Measurements from ENCODE around the gene MMS19.
"Not testable (repeated sequence)": the region's sequence is repeated elsewhere in the genome, so short reads cannot be mapped to it uniquely, and the experiment has no call there.

Gene MMS19

DNA sequence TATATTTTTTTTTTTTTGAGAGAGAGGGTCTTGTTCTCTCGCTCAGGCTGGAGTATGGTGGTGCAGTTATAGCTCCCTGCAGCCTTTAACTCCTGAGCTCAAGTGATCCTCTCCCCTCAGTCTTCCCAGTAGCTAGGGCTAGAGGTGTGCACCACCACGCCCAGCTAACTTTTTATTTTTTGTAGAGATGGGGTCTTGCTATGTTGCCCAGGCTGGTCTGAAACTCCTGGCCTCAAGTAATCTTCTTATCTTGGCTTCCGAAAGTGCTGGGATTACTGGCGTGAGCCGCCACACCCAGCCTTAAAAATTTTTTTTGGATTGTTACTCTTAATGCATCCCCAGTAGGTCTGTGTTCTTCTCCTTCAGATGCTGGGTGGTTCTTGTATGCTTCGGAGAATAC is 4.7 kb upstream of the MMS19 start:
- DNase-seq = no peak

- no peak for DNase-seq
Observed at GRCh38 chr10:97500297-97500575, 2.0 kb upstream of the MMS19 start.

GRCh38 chr10:97499561-97500296 is 1.5 kb upstream of the MMS19 start:
- peak; percentile 71 for DNase-seq

DNA sequence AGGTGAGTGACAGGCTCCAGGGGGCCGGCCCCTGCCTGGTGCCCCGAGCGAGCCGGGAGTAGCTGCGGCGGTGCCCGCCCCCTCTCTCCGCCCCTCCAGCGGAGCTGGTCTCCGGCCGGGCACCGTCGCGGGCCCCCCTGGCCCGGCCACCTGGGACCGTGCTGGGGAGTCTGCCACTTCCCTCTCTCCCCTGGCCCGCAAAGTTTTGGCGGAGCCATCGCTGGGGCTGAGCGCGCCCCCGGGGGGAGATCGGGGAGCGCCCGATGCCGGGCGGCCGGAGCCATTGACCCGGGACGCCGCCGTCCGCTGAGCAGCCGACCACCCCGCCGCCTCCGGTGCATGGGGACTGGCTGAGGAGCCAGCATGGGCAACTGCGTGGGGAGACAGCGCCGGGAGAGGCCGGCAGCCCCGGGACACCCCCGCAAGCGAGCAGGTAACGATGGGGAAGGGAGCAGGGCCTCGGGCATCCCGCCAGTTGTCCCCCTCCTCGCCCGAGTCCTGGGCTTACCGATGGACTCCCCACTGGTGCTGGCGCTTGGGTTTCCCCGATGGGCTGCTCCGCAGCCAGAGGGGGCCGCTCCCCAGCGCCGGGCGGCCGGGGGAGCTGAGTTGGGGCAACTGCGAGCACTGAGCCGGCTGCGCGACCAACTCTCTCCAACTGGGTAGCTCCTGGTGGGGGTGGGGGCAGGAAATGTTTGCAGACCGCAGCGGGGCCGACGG is 779 bp upstream of the MMS19 start, which contains the start of gene UBTD1:
Gene UBTD1 (plus strand): TSS at position 84 of the 720 bp plus-strand sequence. CDS start 280 bp downstream, at position 364.
- peak; percentile 77 for DNase-seq

GRCh38 chr10:97497572-97498075 is 598 bp downstream of the MMS19 start:
- DNase-seq = peak; percentile 79

DNA sequence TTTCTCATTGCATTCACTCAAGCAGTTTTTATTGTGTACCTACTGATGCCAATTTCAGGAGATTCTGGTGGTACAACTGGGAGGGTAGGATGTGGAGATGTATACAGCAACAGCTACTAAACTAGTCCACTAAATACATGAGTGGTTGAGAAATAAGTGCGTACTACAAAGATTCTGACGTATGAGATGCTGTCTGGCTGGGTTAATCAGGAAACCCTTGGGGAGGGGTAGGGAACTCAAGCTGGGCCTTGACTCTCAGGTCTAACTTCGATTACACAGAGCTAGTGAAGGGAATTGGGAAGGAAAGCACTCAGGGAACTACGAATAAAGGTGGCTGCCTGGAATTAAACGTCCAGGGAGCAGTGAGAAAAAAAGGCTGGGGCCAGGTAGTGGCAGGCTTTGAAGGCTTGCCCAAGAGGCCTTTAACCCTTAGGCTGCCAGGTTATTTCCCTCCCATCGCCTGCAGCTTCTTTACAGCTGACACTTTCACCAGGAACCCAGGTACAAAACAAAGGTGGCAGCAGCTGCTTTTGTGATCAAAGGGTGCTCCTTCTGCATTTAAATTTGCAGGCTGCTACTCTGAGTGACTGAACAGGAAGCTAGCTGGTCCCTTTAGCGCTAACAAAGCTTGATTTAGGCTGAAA is 3.2 kb downstream of the MMS19 start:
- no peak for DNase-seq

DNA sequence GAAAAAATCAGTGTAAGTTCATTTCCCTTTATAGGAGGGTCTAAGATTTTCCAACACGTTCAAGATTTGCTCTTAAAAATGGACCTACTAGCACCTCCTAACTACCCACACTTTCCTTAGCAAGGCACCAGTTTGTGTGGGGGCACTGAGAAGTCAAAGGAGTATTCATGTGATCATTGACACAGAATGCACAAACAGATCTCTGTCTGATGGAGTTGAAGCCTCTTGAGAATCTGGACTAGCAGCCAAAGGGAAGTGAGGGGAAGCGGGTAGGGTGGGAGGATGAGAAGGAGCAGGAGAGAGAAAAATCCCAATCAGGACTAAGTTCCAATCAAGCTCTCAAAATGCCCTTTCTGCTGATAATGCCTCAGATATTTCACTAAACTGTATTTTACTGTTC is 4.1 kb downstream of the MMS19 start:
- no peak for DNase-seq

DNA sequence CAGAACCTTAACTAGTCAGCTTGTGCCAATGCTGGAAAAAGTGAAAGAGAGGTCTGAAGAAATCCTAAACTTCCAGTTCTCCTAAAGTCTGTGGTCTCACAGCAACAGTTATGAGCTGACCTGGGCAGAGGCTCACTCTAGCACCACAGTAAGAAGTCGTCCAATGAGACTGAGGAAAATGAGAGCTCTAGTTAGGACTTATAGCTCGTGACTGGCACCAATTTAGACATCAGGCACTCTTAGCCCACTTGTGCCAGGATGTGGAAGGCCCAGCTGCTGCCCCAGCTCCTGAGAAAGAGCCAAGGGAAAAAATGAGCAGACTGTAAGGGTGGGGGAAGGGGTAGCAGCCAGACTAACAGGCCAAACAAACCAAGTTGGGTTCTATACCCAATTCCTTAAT is 7.6 kb downstream of the MMS19 start:
- peak; percentile 46 for DNase-seq

DNA sequence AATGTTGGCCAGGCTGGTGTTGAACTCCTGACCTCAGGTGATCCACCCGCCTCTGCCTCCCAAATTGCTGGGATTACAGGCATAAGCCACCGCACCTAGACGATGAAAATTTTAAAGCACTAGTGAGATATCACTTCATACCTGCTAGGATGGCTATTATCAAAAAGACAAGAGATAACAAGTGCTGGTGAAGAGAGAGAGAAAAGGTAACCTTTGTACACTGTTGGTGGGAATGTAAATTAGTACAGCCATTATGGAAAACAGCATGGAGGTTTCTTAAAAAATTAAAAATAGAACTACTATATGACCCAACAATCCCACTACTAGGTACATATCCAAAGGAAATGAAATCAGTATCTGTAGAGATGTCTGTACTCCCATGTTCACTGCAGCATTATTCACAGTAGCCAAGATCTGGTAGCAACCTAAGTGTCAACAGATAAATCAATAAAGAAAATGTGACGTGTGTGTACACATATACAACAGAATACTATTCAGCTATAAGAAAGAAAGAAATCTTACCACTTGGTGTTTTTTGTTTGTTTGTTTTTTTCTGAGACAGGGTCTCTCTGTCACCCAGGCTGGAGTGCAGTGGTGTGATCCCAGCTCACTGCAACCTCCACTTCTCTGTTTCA is 12.5 kb downstream of the MMS19 start:
- no peak for DNase-seq

DNA sequence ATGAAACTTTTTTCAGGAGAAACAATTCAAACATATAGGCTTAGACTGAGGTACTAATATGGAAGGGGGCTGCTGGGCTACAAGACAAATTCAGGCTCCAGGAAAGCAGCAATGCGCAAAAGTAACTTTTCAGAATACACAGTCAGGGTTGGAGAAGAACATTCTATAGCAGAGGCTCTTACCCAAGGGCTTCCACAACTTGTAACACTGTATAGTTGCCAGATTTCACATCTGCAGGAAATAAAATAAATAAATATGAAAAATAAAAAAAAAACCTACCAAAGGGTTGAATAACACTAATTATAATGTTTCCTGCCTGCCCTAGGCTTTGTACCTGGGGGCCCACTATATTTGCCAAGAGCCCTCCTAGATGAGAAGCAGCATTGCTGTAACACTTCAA is 14.3 kb downstream of the MMS19 start:
- no peak for DNase-seq

DNA sequence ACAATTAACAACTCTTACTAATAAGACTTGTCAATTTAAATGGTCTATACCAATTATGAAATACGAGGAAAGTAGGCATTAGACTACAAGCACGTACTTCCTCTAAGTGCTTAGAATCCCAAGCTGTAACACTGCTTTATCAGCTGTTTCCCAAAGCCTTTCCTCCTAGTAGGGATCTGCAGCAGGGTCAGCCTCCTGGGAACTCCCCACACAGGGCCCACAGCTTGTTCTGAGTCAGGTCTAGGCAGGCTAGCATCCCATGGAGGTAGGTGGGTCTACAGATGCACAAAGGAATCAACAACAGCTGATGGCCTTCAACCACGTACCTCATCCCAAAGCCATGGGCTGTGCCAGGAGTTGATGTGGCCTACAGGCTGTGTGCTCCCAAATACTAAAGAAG is 14.7 kb downstream of the MMS19 start:
- no peak for DNase-seq

DNA sequence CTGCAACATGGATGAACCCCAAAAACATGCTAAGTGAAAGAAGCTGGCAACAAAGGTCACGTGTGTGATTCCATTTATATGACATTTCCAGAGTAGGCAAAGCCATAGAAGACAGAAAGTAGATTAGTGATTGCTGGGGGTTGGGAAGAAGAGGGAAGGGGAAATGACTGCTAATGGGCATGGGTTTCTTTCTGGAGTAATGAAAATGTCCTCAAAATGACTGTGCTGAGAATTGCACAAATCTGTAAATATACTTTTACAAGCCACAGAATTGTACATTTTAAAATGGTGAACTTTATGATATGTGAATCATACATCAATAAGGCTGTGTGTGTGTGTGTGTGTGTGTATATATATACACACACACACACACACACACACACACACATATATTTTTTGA is 15.8 kb downstream of the MMS19 start:
- DNase-seq = no peak

DNA sequence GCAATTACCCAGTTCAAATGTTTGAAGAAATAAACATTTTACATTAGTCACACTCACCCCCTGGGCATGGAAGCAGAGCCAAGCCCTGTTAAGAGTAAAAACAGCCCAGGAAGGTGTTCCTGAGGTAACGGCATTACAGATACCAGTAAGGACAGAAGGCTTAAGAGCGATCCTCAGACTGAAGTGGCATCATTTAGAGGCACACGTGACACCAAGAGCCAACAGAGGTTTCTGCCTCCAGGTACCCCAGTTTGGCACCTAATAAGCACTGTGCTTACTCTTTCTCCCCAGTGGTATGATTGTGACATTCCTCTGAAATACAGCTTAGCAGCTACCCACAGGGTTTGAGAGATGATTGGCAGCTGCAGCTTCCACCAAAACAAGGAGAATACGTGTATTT is 17.2 kb downstream of the MMS19 start:
- DNase-seq = no peak

- no peak for DNase-seq
Observed at GRCh38 chr10:97479939-97480338, 18.3 kb downstream of the MMS19 start.

GRCh38 chr10:97479410-97479809 is 18.8 kb downstream of the MMS19 start:
- not testable (repeated sequence) for DNase-seq

- no peak for DNase-seq
Observed at GRCh38 chr10:97475936-97476594, 22.2 kb downstream of the MMS19 start.

DNA sequence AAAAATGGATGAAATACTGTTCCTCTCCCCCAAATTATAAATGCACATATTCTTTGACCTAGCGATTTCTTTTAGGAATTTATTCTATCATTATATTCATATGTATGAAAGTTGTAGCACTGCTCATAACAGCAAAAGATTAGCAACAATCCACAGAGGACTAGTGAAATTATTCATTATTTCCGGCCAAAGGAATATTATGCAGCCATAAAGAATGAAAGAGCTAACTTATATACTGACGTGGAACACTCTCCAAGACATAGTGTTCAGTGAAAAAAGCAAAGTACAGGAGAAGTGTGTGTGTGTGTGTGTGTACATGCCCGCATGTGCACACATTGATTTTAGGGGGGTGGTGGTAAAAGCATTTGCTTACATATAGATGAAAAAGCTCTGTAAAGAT is 23.3 kb downstream of the MMS19 start:
- no peak for DNase-seq

DNA sequence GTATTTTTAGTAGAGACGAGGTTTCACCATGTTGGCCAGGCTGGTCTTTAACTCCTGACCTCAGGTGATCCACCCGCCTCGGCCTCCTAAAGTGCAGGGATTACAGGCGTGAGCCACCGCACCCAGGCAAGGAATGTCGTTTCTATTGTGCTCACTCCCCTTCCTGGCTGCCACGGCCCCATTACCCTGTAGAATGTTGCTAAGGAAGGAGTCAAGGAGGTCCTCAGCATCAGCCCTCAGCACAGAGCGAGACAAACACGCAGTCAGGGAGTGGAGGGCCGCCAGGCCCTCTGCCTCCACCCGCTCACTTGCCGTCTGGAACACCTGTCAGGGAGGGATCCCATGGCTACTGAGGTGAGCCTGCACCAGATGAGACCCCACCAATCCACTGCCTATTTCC is 29.4 kb downstream of the MMS19 start:
- DNase-seq = not testable (repeated sequence)

GRCh38 chr10:97468162-97468561 is 30.1 kb downstream of the MMS19 start:
- no peak for DNase-seq

GRCh38 chr10:97466755-97467154 is 31.5 kb downstream of the MMS19 start:
- no peak for DNase-seq

GRCh38 chr10:97465982-97466381 is 32.2 kb downstream of the MMS19 start:
- no peak for DNase-seq

- no peak for DNase-seq
Observed at GRCh38 chr10:97464226-97464625, 34.0 kb downstream of the MMS19 start.

Data from left hindlimb (tissue), 1 donor.